Caco-2 (cell line): Measurements from ENCODE around the gene RNF113A. TPM values are rescaled to one million over a fixed set of nuclear protein-coding genes. Genes with fewer than 3 reads are reported as not detected.
"Not testable (repeated sequence)": the region's sequence is repeated elsewhere in the genome, so short reads cannot be mapped to it uniquely, and the experiment has no call there.

Experiments
- BruUV-seq: library from RNA; stranded (reverse); fragments of 400-500 nt; replicated peaks from 2 replicates; lab custom pipeline; 2021; lab: Mats Ljungman, UMichigan
- CTCF ChIA-PET: fragments of 300-600 bp; sonication (Branson Sonifier 250); formaldehyde crosslinking; loops from one replicate; lab custom pipeline; 2022; ENCODE audit warnings: antibody characterized with exemption; lab: Charles Lee
- POLR2A ChIA-PET: fragments of 300-600 bp; sonication (Branson Sonifier 250); formaldehyde crosslinking; loops from one replicate; lab custom pipeline; 2022; ENCODE audit warnings: antibody characterized with exemption; lab: Charles Lee
- DNase-seq, 2 experiments: peaks; one replicate each; pipeline versions ENCODE4 v3.0.0 to v3.0.0-alpha.2; 2020 to 2022
- H3K27me3 ChIP-seq: replicated peaks from 2 replicates; pipeline ENCODE4 v1.6.0; 2011; ENCODE audit warnings: low read length; ENCODE audit not compliant: control insufficient read depth, insufficient read depth
- H3K36me3 ChIP-seq: 2 replicates; pipeline ENCODE4 v1.5.1; 2011; ENCODE audit warnings: low read length; ENCODE audit not compliant: control insufficient read depth, insufficient read depth
- H3K4me1 ChIP-seq: fragments of 250-450 bp; sonication (Bioruptor Pico); 2 replicates; pipeline ENCODE4 v1.5.1; 2020; ENCODE audit warnings: mild to moderate bottlenecking
- H3K4me3 ChIP-seq: 2 replicates; pipeline ENCODE4 v1.5.1; 2011; ENCODE audit warnings: low read depth, mild to moderate bottlenecking, control low read depth, low read length
- H3K9me3 ChIP-seq: fragments of 250-450 bp; sonication (Bioruptor Pico); 2 replicates; pipeline ENCODE4 v1.5.1; 2020; ENCODE audit warnings: mild to moderate bottlenecking, moderate library complexity
- H3K27ac Mint-ChIP-seq: one replicate; pipeline ENCODE4 v1.8.0; 2022; ENCODE audit warnings: mixed read lengths; ENCODE audit not compliant: unreplicated experiment
- H3K27me3 Mint-ChIP-seq: one replicate; pipeline ENCODE4 v1.8.0; 2022; ENCODE audit warnings: mixed read lengths; ENCODE audit not compliant: insufficient read depth, unreplicated experiment
- H3K36me3 Mint-ChIP-seq: one replicate; pipeline ENCODE4 v1.8.0; 2022; ENCODE audit warnings: mild to moderate bottlenecking, mixed read lengths; ENCODE audit not compliant: insufficient read depth, unreplicated experiment
- H3K4me1 Mint-ChIP-seq: one replicate; pipeline ENCODE4 v1.8.0; 2022; ENCODE audit warnings: low read depth, mixed read lengths; ENCODE audit not compliant: unreplicated experiment
- H3K4me3 Mint-ChIP-seq: one replicate; pipeline ENCODE4 v1.8.0; 2022; ENCODE audit warnings: mild to moderate bottlenecking, moderate library complexity, mixed read lengths; ENCODE audit not compliant: unreplicated experiment
- H3K9me3 Mint-ChIP-seq: one replicate; pipeline ENCODE4 v1.8.0; 2022; ENCODE audit warnings: mixed read lengths; ENCODE audit not compliant: unreplicated experiment
- intact Hi-C: fragments of 100-400 bp; cut with micrococcal nuclease; formaldehyde crosslinking; loops from one replicate; pipeline ENCODE4 v1.10.0; 2022; ENCODE audit not compliant: unreplicated experiment
- total RNA-seq: library from RNA; stranded (reverse); gene quantifications from 2 replicates; pipeline ENCODE4 v1.2.3, GENCODE V29; 2022
- TF ChIP-seq, protein P1 (sequence below), 2 experiments: fragments of 200-600 bp in 1 of 2; IDR thresholded peaks; 1 replicate in 1 of 2; 2 replicates in 1 of 2; pipeline versions ENCODE4 v1.5.1 to v1.8.0; 2011 to 2022; ENCODE audit warnings: antibody characterized with exemption in 1 of 2, control low read depth in 1 of 2, inconsistent platforms in 1 of 2, low read depth in 1 of 2, low read length in 1 of 2, mild to moderate bottlenecking in 1 of 2, moderate library complexity in 1 of 2; ENCODE audit not compliant: insufficient read depth in 1 of 2, severe bottlenecking in 1 of 2, unreplicated experiment in 1 of 2

RNF113A gene
- total RNA-seq, 1 experiment from 2014 or later: 12.7 TPM

DNA sequence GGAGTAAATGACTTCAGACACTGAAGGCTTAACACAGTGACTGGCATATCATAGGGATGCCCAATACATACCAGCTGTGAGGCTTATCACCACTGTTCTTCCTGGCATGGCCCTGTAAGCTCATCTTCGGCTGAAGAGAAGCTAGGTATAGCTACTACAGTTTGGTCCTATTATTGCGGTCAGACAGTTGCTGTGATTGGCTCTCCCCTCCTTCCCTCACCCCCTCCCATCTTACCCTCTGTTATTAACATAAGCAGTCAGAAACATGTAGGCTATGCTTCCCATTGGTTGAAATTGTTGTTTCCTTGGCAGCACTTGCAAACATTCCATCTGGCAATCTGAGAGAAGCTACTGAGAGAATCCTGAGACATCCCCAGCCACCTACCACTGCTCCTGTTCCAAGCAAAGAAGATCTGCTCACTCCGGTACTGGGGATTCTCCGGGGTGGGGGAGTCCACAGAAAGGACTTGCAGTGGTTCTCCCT is 24.4 kb upstream of the RNF113A start, which contains the start of gene AKAP14:
Gene AKAP14, plus strand, starts transcription at position 51 of the 484 bp plus-strand sequence. CDS start 7,331 bp downstream, outside the sequence.
- ChIA-PET POLR2A (no interaction called here), CTCF (no interaction called here)
- Mint-ChIP-seq H3K4me1 (no peaks in the 10 kb centered on the region), H3K9me3 (no peaks in the 10 kb centered on the region), H3K27me3 (no peaks in the 10 kb centered on the region), H3K27ac (no peak within 1 kb of the TSS), H3K4me3 (no peak within 1 kb of the TSS), H3K36me3 (no peaks in the 10 kb centered on the region)
- DNase-seq: no peak
- intact Hi-C loops: no loop called here
- no peaks in the 10 kb centered on the region for H3K9me3 ChIP-seq
- H3K4me3 ChIP-seq: no peak within 1 kb of the TSS
- no peaks in the 10 kb centered on the region for H3K27me3 ChIP-seq
- no peaks in the 10 kb centered on the region for H3K36me3 ChIP-seq
- no TSS peak for BruUV-seq
- no peaks in the 10 kb centered on the region for H3K4me1 ChIP-seq
- TF ChIP-seq, protein P1, sequence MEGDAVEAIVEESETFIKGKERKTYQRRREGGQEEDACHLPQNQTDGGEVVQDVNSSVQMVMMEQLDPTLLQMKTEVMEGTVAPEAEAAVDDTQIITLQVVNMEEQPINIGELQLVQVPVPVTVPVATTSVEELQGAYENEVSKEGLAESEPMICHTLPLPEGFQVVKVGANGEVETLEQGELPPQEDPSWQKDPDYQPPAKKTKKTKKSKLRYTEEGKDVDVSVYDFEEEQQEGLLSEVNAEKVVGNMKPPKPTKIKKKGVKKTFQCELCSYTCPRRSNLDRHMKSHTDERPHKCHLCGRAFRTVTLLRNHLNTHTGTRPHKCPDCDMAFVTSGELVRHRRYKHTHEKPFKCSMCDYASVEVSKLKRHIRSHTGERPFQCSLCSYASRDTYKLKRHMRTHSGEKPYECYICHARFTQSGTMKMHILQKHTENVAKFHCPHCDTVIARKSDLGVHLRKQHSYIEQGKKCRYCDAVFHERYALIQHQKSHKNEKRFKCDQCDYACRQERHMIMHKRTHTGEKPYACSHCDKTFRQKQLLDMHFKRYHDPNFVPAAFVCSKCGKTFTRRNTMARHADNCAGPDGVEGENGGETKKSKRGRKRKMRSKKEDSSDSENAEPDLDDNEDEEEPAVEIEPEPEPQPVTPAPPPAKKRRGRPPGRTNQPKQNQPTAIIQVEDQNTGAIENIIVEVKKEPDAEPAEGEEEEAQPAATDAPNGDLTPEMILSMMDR (IDR thresholded peaks at IDR 0.05; ENCODE audit: insufficient read depth in 1 of 2, low read depth in 1 of 2, low read length in 1 of 2, severe bottlenecking in 1 of 2, unreplicated experiment in 1 of 2): no peak

DNA sequence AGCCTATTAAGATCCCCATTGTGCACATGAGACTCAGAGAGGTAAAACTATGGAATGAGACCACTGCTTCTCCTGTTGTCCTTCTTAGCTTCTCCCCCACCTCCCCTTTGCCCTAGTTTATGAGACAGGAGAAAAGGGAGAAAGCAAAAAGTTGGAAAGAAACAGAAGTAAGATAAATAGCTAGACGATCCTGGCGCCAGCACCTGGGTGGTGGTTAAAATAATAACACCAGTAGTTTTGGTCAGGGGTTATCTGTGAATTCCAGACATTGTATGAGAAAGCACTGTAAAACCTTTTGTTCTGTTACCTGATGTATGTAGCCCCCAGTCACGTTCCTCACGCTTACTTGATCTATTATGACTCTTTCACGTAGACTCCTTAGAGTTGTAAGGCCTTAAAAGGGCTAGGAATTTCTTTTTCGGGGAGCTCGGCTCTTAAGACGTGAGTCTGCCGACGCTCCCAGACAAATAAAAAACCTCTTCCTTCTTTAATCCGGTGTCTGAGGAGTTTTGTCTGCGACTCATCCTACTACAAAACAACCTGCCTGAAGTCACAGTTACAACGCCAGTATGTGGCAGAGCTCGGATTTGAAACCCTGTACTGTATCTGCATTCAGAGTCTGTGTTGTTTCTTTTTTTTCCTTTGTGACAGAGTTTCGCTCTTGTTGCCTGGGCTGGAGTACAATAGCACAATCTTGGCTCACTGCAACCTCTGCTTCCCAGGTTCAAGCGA is 20.6 kb upstream of the RNF113A start:
- H3K9me3 Mint-ChIP-seq, H3K27me3 ChIP-seq, H3K4me1 ChIP-seq, H3K27me3 Mint-ChIP-seq, CTCF ChIA-PET, H3K4me3 ChIP-seq, BruUV-seq, H3K36me3 Mint-ChIP-seq, H3K4me1 Mint-ChIP-seq, H3K36me3 ChIP-seq, DNase-seq, H3K9me3 ChIP-seq, intact Hi-C loops, POLR2A ChIA-PET, H3K4me3 Mint-ChIP-seq: not testable (repeated sequence)
- H3K27ac Mint-ChIP-seq: peak overlapping the region; percentile 75

DNA sequence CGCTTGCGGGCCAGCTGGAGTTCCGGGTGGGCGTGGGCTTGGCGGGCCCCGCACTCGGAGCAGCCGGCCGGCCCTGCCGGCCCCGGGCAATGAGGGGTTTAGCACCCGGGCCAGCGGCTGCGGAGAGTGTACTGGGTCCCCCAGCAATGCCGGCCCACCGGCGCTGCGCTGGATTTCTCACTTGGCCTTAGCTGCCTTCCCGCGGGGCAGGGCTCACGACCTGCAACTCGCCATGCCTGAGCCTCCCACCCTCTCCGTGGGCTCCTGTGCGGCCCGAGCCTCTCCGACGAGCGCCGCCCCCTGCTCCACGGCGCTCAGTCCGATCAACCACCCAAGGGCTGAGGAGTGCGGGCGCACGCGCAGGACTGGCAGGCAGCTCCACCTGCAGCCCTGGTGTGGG is 19.1 kb upstream of the RNF113A start:
- intact Hi-C loops, H3K36me3 Mint-ChIP-seq, H3K27me3 Mint-ChIP-seq, H3K9me3 Mint-ChIP-seq, H3K27ac Mint-ChIP-seq, POLR2A ChIA-PET, H3K27me3 ChIP-seq, H3K4me1 ChIP-seq, H3K4me3 ChIP-seq, H3K4me1 Mint-ChIP-seq, CTCF ChIA-PET, H3K9me3 ChIP-seq, BruUV-seq, H3K4me3 Mint-ChIP-seq, H3K36me3 ChIP-seq, DNase-seq: not testable (repeated sequence)
